NOMO-1 treated with dmso at 0.1 percent for 144 hours (cell line): ENCODE data around the gene TMEM238L.
A peak's percentile ranks its signal among the peaks of the same experiment; 100 is the strongest.

Source experiments
- DNase-seq: peaks from one replicate; lab custom pipeline; 2025; ENCODE audit not compliant: unreplicated experiment; lab: John Stamatoyannopoulos, UW

The TMEM238L gene

GRCh38 chr17:10805911-10806310 is 2.0 kb upstream of the TMEM238L start:
- no peak for DNase-seq

- DNase-seq = no peak
Observed at GRCh38 chr17:10804546-10804945, 647 bp upstream of the TMEM238L start.

GRCh38 chr17:10803350-10803749 is 549 bp downstream of the TMEM238L start:
- no peak for DNase-seq

- DNase-seq = no peak
Observed at GRCh38 chr17:10802496-10803284, 1.2 kb downstream of the TMEM238L start.

GRCh38 chr17:10799407-10799806 is 4.5 kb downstream of the TMEM238L start:
- DNase-seq = peak; percentile 18

- DNase-seq = no peak
Observed at GRCh38 chr17:10798910-10799309, 5.0 kb downstream of the TMEM238L start.

DNA sequence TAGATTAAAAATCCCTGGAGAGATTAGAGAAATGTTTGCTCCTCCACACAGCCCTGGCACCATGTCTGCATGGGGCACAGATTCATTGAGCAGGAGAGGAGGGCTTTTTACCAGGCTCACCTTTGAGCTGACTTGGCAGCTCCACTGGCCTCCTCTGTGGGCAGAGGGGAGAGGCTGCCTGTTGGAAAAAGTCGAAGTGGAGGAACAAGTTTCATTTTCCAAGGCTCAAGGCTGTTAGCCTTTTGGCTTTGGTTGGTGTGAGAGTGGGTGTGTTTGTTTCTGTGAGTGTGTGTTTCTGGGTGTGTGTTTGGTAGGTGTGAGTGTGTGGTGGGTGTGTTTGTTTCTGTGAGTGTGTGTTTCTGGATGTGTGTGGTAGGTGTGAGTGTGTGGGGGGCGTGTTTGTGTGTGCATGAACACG is 5.6 kb downstream of the TMEM238L start:
- DNase-seq = no peak

DNA sequence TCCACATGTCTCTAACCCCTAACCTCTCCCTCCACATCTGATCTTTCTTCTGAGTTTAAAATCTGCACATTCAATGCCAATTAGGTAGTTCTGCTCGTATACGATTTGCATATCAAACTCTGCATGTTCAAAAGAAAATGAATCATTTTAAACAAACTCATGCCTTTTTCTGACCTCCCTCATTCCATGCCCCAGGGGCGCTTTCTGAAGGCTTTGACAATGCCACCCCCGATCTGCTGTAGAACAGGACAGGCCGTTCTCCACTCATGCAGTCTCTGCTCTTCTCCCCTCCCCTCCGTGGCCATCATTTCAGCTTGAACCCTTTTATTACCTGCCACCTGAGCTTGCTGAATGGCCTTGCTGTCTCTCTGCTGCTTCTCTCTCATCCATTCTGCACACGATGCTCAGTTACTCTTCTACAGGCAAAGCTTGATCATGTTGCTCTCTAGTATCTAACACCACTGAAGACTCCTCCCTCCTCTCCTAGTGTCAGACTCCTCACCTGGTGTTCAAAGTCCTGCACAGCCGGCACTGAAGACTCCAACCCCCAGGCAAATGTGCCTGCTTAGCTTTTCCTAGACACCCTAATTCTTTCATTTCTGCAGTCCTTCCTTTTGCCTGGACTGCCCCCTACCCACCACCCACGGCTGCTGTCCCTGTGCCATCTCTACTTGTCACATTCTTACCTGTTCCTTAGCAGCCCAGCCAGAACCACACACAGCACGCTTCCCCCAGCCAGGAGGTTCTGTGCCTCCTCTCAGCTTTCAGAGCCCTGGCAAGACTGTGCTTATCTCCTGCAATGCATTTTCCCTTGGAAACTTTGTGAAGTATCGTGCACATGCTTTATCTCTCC is 6.2 kb downstream of the TMEM238L start:
- no peak for DNase-seq

DNA sequence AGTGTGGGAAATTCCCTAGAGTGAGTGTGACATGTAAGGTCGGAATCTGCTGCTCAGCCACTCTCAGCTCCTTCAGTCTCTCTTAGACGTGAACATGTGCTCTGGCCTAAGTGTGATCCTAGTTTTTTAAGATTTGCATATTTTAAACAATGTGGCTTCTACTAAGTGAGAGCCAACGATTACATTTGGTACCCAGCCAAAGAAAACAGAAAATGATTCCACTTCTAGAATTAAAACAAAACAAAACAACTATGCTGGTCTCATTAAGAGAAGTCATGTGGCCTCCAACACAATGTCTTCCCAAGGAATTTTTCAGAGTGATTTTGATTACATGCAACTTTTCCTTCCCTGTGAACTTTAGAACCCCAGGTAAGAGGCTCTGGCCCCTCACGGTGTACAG is 10.1 kb downstream of the TMEM238L start:
- DNase-seq = no peak

DNA sequence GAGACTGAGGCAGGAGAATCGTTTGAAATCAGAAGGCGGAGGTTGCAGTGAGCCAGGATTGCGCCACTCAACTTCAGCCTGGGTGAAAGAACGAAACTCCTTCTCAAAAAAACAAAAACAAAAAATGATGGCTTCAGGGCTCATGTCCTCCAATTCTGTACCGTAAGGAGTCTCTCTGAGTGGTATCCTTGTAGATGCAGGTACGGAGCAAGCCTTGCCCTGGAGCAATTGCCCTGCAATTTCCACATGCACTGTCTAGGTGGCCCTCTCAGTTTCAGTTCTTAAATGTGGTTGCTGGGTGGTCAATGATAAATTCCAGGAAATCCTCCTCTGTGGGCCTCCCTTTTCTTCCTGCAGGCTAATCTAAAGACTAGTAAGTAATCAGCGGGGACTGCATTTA is 10.6 kb downstream of the TMEM238L start:
- no peak for DNase-seq

GRCh38 chr17:10792151-10792550 is 11.7 kb downstream of the TMEM238L start:
- no peak for DNase-seq

- DNase-seq = no peak
Observed at GRCh38 chr17:10790491-10791401, 13.2 kb downstream of the TMEM238L start.

- DNase-seq = no peak
Observed at GRCh38 chr17:10789694-10790271, 14.1 kb downstream of the TMEM238L start.

- DNase-seq = no peak
Observed at GRCh38 chr17:10787306-10788045, 16.4 kb downstream of the TMEM238L start.

GRCh38 chr17:10785295-10785694 is 18.6 kb downstream of the TMEM238L start:
- no peak for DNase-seq

DNA sequence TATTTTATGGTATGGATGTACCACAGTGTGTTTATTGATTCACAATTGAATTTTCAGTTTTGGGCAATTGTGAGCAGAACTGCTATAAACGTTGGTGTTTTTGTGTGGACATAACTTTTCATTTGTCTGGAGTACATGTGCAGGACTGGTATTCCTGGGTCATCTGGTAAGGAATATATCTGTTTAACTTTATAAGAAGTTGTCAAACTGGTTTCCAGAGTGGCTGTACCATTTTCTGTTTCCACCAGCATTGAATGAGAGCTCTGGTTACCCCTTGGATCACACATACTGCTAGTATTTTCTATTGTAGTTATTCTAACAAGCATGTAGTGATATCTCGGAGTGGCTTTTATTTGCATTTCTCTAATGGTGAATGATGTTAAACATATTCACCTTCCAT is 24.3 kb downstream of the TMEM238L start:
- no peak for DNase-seq

DNA sequence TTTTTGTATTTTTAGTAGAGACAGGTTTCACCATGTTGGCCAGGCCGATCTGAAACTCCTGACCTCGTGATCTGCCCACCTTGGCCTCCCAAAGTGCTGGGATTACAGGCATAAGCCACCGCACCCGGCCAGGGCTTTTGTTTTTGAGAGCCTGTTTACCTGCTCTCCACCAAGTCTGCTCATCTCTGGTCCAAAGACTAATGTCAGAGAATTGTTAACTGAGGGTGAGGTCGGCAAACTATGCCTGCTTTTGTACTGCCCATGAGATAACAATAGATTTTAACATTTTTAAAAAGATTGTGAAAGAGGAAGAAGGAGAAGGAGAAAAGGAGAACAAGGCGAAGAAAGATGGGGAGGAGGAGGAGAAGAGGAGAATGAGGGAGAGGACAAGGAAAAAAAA is 26.0 kb downstream of the TMEM238L start:
- DNase-seq = no peak

DNA sequence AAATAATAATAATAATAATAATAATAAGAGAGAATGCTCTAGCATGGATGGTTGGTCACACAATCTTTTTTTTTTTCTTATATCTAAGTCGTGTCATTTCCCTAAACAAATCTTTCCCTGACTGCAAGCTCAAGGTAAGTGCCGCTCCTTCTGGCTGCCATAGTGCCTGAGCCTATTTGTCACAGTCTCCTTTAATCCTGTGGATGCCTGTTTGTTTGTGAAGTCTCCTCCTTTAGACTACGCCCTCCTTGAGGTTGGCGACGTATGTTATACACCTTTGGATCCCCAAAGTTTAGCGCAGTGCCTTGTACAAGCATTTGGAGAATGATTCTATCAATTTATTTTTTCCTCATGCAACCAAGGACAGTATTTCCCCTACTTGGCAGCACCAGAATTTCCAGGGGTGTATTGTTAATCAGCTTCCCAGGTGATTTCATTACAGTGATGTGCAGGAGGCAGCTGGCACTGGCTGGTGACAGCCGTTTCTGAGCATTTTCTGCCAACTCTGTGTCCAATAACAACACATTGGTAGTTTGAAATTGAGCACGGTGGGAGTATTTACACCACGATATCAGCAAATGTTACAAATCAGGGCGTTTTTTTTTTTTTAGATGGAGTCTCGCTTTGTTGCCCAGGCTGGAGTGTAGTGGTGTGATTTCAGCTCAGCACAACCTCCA is 26.6 kb downstream of the TMEM238L start:
- no peak for DNase-seq

GRCh38 chr17:10776381-10776780 is 27.5 kb downstream of the TMEM238L start:
- no peak for DNase-seq
